ENCODE measurements around the gene CDC25A. TPM values are rescaled to one million over a fixed set of nuclear protein-coding genes. Genes with fewer than 3 reads are reported as not detected.
A peak's percentile ranks its signal among the peaks of the same experiment; 100 is the strongest.

CDC25A gene
- polyA plus RNA-seq, 1 donor, result 14.1 TPM

DNA sequence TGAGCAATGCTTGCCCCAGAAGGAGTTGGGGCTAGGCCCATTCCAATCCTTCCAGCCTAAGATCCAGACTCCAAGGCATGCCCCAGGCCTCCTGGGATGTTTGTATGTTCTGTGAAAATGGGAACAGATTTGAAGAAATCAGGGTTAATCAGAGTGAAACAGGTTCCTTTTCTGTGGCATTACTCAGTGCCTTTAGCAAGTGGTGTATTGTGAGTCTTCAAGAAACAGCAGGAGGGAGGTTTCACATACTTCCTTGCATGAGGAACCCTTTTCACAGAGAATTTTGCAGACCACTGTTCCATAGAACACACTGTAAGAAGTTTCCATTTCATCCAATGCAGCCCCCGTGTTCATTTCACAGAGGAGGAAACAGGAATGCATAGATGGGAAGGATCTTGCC lies 8.4 kb upstream of the CDC25A start:
- DNase-seq, result no peak

DNA sequence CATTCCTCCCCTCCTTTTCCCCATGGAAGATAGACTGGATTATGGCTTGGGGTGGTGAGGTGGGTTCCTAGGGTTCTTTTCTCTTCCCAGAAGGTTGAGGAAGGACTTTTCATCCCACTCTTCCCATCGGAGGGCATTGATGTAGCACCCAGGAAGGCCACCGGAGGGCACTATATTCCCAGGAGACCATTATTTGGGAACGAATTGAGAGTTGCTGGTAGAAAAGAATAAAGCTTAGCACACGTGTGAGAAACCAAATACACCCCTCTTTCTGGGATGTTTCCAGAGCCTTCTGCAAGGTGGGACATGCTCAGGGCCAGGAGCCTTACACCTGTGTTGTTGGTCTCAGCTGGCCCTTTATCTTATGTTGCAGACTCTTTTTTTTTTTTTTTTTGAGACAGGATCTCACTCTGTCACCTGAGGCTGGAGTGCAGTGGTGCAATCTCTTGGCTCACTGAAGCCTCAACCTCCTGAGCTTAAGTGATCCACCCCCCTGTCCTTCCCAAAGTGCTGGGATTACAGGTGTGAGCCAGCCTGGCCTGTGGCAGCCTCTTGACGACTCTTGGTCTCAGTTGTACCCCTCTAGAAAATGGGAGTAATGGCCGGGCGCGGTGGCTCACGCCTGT lies 6.3 kb upstream of the CDC25A start:
- peak; percentile 70 for DNase-seq

DNA sequence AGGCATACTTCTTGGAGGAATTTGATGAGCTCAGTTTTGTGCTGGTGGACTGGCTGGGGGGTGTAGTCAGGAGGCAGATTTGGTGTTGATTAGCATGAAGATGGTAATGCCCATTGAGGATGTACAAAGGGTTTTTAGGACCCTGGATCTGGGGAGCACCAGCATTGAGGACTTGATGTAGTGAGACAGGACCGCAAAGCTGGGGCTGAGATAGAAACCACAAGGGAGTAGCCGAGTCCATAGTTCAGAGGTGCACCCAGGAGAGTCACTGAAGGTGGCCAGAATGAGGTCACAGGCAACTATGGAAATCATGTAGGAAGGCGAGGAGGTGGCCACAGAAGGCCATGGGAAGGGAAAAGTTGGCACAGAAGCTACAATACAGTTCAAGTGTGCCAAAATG lies 2.7 kb upstream of the CDC25A start:
- DNase-seq, result no peak

DNA sequence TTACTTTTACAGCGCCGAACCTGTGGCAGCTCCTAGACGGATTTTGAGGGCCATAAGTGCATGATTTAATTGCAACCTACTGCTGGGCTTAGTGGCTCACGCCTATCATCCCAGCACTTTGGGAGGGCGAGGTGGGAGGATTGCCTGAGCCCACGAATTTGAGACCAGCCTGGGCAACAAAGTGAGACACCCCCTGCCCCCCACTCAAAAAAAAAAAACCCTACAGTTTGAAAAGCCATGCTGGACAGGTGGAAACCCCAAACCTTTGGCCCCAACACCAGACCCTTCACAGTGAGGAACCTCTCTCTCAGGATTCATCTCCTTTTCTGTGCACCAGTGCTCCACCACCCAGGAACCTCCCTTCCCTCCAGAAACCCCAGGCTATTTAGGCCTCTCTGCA lies 1.1 kb upstream of the CDC25A start:
- no peak for DNase-seq

DNA sequence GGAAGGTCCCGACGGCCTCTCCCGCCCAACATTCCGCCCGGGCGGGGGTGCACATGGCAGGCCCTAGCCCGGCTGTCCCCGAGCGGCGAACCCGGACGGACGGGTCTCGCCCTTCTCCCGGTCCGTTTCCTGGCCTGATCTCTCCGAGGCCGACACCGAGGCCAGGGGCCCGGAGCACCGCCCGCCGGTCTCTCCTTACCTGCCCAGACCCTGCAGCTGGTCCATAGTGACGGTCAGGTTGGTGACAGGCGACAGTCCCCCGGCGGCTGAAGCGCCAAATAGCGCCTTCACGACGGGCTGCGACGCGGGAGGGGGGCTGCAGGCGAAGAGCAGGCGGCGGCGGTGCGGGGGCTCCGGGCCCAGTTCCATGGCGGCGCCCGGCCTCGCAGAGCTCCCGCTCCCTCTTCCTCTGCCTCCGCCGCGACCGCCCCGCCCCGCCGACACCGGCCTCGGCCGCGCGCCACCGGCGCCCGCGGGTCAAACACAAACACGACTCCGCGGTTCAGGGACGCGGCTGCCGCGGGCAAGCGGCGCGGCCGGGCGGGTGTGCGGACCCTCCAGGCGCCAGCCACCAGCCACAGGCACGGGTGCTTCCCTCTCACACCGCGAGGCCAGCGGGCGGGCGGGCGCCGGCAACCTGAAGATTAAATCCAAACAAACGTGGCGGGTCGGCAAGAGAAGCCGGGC lies 495 bp downstream of the CDC25A start:
- peak; percentile 76 for DNase-seq

DNA sequence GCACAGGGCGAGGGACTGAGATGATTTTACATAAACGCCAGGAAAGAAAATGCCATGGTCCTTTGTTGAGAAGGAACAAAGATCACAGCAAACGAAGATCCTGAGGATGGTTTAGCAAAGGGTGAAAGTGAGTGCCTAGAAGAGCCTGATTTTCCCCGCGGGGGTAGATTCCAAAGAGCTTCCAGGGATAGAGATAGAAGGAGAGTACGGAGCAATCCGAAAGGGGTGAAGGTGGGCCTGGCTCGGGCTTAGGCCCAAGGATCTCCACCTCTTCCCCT lies 977 bp downstream of the CDC25A start:
- DNase-seq, result no peak

DNA sequence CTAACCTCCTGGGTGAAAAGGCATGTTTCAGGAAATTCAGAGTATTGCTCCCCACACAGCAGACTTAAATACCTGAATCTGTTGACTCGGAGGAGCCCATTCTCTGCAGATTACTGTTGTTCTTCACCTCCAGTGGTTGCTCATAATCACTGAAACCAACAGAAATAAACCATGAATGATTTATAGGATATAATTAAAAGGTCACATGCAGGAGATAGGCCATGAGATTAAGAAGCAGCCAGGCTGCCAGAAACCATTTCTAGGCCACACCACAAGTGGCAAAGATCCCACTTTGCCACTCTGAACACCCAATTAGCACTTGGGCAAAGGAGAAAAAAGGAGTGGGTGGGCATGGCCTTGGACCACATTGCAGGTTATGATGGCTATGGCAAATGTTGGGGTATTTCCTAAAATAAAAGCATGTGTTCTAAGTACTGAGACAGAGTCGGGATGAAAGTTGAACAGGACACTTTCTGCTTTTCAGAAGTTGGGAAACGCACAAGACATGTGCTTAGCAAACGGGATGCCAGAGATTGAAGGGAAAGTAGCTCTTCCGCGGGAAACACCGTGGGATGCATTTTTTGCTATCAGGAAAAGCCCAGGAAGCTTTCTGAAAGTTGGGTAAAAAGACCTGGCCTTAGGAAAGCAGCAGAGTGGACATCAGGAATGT lies 1.5 kb downstream of the CDC25A start:
- no peak for DNase-seq

DNA sequence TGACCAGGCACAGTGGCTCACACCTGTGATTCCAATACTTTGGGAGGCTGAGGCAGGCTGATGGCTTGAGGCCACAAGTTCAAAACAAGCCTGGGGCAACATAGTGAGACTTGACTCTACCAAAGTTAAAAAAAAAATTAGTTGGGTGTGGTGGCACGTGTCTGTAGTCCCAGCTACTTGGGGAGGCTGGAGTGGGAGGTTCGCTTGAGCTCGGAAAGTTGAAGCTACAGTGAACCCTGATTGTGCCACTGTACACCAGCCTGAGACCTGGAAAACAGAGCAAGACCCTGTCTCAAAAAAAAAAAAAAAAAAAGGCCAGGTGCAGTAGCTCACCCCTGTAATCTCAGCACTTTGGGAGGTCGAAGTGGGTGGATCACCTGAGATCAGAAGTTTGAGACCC lies 3.1 kb downstream of the CDC25A start:
- DNase-seq, result no peak

DNA sequence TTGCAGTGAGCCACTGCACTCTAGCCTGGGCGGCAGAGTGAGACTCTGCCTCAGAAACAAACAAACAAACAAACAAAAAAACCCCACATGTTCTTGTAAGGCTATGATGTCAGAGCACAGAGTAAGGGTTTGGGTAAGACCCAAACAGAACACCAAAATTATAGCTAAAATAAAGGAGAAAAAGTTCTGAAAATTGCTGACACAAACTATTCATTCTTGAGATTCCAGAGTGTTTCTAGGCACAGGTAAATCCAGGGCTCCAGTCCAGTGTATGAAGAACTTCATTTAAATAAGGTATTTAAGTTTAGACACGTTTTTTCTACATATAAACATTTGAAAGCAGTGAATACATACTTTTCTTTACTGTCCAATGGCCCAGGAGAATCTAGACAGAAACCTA lies 3.9 kb downstream of the CDC25A start:
- DNase-seq, result no peak

DNA sequence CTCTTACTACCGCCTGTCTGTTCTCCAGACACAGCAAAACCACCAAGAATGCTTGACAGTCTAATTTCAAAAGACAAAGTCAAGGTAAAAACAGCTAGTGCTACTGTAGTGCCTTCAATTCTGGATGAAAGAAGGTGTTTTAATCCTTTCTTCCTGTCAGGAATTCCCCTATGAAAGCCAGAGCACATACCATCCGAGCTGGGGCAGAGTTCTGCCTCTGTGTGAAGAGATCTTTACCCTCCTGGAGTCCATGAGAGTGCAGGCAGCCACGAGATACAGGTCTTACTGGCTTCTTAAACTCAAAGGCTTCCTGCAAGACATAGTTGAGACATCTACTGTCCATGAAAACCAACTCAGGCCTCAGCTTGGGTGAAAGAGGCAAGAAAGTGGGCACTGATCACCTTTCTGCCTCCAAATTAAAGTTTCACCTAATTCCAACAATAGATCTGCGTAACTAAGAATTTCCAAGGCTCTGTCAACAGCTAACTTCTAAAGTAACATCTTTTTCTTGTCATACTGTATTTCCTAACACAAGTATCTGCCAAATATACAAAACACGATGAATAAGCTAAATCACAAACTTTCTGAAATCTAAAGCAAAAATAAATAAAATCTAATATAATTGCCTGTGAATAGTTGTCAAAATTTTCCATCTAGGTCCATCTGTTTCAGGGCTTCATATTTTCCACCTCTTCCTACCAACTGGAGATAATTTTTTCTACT lies 7.5 kb downstream of the CDC25A start:
- DNase-seq, result no peak

DNA sequence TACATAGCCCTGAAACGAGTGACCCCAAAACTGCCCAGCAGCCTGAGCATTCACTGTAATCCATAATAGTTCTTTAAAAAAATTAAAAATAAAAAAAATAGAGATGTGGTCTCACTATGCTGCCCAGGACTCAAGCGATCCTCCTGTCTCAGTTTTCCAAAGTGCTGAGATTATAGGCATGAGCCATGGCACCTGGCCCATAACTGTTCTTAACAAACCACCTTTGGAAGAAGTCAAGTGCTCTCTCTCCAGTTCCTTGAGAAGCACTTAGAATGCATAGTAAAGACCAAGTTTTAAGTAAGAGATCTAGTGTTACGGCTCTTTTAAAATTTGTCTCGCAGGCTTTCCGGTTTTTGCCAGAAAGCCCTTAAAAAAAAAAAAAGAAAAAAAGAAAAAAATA lies 8.2 kb downstream of the CDC25A start:
- DNase-seq, result no peak

DNA sequence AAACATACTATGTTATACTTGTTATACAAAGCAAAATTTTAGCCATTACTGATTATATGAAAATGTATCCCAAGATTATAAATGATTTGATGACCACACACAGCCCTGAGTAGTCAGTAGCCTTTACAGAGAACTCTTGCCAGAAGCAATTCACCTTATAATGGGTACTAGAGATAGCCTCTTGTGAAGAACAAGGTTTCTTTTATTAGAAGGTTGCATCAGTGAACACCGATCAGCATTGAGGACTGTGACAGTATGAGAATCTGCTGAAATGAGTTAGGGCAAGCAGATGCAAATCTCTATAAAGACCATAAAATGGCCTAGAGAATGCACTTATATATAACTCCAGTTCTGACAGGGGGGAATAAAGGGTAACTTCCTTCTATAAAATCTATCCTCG lies 10.1 kb downstream of the CDC25A start:
- no peak for DNase-seq

DNA sequence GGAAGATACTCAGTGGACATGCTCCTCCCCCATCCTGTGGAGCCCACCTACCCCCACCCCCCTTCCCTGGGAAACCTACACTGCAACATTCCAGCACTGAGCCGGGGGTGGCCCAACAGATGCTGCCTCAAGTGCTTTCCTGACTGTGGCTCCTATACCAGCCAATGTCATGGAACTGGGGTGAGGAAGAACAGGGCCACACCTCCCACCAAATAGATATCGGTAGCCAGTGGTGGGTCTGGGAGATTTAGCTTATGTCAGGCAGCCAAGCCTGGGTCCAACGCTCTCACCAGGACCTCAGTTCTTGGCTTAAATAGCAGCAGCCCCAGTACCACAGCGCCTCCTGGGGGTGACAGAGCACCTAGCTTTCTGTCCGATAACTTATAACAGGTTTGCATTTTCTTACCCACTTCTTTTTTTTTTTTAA lies 30.3 kb downstream of the CDC25A start:
- DNase-seq, result peak; percentile 65

DNA sequence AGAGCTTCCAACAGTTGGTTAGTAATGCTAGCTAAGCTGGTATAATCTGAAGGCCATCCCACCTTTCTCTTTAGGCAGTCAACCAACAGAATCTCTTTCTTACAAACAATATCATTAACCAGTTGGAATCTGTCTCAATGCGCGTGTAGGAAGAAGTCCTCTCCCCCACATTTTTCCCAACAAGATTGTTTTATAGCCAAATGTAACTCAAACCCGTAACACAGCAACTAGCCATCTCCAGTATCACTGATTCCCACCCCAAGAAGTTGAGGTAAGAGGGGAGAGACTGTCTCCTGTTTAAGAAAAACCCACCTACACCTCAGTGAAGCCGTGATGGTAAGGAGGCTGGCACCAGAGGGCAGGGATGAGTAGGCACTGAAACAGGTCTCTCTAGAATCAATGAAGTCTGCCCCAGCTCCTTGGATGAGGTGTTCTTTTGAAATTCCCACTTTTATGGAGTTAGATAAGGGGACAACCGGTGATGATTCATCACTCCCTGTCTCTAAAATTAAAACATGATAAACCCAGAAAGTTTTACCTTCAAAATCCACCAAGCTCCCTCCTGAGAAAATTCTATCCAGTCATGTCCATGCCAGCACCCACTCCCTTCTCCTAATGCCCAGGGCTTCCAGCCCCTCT lies 30.9 kb downstream of the CDC25A start:
- DNase-seq, result no peak

DNA sequence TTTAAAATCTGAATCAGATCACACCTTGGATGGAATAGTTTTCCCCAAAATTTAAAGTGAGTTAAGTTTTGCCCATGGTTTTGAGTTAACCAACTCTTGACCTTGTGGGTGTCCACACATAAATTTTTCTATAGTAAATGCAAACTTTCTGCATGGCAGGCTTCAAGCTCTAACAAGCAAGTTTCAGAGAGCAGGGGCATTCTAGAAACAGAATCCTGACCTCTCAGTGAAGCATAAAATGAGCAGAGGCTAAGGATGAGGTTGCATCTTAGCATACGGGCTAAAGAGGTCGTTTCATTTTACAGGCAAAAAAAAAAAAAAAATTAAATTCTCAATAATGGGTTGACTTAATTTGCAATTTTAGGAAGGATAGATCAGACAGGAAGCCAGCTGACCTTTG lies 32.1 kb downstream of the CDC25A start:
- no peak for DNase-seq

DNA sequence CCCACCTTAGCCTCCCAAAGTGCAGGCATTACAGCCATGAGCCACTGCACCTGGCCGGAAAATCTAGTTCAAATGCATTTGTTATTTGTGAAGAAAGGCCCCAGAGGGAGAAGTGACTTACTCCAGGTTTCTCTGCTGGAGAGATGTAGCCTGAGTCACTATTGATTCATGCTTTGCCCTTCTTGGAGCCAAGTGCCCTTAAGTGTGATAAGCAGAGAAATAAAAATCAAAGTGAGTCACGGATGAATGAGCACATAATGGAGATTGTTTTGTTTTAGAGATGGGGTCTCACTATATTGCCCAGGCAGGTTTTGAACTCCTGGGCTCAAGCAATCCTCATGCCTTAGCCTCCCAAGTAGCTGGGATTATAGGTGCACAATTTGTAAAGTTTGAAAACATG lies 33.1 kb downstream of the CDC25A start:
- DNase-seq, result no peak

DNA sequence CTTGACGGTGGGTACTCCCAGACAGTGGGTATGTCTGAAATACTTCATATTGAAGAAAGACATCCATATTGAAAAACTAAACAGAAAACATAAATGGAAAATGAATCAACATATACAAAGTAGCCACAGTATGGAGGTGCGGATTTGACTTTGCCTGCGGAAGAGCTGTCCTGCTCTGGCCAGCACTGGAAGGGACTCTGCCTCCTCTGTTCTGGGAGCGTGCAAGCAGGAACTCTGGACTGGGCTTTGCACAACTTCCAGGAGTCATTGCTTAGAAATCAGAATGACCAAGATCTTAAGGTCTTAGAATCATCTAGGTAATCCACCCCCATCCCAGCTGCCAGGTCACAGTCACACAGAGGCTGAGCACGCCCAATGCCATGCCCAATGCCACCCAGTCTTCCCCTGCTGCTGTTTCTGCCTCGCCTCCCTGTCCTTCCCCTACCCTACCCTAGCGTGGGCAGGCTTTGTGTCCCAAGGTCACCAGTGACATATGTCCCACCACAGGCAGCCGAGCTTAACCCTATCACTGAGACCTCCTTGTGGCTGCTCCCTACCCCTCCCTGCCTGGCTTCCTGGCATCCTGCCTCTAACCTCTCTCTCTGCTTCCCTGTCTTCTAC lies 36.3 kb downstream of the CDC25A start:
- DNase-seq, result no peak

DNA sequence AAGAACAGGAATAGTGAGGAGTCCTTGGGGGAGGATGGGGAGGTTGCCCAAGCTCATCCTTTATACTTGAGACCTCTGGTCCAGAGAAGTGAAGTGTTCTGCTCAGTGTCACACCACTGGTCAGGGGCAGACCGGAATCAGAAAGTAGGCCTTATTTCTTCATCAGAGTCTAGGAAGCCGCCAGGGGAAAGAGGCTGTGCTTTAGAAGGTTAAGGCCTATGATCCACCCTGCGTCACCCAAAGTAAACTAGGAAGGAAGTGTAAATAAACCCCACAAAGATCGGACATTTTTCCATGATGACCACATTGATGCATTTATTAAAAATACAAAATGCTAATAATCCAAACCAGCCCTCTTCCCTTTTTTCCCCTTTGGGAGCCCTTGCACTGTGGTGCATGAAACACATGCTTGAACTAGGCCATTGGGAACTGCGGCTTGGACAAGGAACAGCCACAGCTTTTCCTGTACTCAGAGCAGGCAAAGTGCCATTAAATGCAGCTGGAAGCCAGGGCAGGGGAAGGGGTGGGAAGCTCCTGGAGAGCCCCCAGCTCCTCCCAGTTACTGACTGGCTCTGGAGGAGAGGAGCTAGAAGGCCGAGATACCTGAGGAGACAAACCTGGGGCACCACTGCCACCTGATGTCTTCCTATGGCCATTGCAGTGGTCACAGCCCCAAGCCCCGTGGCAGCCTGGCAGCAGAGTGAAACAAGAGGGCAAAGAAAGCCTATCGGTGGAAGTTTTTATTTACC lies 37.0 kb downstream of the CDC25A start:
- DNase-seq, result peak; percentile 77

DNA sequence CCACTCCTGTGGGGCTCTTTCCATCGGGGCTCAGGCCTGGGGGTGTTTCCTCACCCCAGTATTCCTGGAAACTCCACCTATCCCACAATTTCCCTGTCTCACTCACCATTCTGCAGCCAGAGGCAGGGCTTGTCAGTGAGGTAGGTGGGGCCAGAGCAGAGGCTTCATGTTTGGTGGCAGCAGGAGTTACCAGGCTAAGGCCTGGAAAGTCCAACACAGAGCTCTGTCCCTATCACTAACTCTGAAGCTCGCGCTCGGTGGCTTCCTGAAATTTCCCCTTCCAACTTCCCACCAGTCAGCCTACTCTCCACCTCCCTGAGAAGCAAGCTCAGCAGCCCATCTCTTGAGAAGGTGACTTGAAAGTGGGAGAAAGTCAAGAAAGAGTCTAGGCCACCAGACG lies 44.2 kb downstream of the CDC25A start:
- DNase-seq, result no peak

DNA sequence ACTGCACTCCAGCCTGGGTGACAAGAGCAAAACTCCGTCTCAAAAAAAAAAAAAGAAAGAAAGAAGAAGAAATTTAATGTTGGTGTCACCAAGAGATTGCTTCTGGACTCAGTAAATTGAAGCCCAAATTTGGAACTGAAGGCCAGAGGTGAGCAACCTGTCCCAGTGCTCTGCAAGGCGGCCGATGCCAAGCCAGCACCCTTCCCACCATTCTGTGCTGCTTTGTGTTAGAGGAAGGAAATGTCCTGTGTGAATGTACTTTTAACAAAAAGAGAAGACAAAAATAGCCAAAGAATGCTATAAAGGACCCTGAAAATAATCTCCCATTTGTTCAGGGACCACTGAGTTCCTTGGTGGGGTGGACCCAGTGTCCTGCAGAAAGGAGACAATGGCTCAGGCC lies 44.6 kb downstream of the CDC25A start:
- no peak for DNase-seq

DNA sequence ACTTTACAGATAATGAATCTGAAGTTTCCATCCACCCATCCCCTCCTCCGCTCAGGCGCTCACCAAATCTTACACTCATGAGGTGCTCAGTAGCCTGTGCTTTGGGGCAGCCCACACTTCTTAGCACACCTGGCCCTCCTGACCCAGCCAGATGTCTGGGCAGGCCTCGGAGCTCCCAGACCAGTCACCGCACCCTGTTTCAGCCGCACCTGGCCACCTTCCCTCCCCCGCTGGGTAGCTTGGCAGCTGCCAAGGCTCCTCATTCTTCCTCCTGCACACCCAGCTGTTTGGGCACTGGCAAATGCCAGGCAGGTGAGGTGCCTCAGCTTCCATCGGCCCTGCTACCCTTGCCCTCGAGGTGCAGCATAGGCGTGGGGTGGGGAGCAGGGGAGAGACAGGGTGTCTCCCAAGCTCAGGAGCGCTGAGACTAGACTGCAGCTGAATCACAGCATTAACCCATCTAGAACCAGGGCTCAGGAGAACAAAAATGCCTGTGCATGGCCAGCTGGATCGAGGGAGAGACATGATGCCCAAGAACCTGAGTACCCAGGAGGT lies 45.8 kb downstream of the CDC25A start:
- no peak for DNase-seq
